Measurements from ENCODE around the gene RUFY4. TPM values are rescaled to one million over a fixed set of nuclear protein-coding genes. Genes with fewer than 3 reads are reported as not detected.

RUFY4 gene, protein sequence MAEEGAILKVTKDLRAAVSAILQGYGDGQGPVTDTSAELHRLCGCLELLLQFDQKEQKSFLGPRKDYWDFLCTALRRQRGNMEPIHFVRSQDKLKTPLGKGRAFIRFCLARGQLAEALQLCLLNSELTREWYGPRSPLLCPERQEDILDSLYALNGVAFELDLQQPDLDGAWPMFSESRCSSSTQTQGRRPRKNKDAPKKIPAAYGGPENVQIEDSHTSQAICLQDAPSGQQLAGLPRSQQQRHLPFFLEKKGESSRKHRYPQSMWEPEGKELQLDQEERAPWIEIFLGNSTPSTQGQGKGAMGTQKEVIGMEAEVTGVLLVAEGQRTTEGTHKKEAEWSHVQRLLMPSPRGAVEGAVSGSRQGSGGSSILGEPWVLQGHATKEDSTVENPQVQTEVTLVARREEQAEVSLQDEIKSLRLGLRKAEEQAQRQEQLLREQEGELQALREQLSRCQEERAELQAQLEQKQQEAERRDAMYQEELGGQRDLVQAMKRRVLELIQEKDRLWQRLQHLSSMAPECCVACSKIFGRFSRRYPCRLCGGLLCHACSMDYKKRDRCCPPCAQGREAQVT
- not detected in 2 replicates for total RNA-seq (2014; rRNA removed; shearing (Covaris generic))
- not detected in 2 replicates for polyA plus RNA-seq (2015; cell fraction: cytosol; rRNA removed)
- polyA plus RNA-seq (2015; cell fraction: nucleus; rRNA removed): not detected in 2 replicates

DNA sequence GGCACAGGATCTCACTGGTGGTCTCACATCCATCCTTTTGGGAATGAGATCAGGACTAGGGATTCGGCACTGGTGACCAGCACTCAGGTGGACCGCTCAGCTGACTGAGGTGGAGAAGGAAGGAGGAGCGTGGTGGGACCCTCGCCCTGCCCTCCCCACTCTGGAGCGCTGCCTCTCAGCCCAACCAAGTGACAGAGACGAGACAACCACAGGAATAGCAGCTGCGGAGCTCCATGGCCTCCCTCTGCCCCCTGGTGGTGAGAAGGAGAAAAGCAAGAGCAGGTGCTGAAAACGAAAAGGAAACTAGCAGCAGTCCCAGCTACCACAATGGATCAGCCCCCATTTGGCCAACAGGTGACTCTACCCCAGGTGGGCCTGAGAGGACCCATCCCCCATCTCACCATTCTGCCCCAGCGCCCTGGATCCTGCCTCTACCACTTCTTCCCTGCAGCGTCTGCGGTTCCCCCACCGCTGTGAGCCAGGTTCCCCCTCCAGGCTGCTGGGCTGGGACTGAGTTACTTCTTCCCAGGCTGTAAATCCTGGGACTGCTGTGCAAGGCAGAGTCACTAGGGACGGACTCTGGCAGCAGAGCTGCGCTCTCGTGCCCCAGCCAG, at the start of gene RUFY4:
TSS of gene RUFY4 (plus strand) at position 533 of the 614 bp plus-strand sequence. CDS start 1,353 bp downstream, outside the sequence.
- DNase-seq (ENCODE audit: low read depth): peak; percentile 80

- no peak for DNase-seq (ENCODE audit: low read depth)
Observed at GRCh38 chr2:218019411-218020060, 49.5 kb upstream of the RUFY4 start.

GRCh38 chr2:218020281-218020680, 48.8 kb upstream of the RUFY4 start:
- DNase-seq (ENCODE audit: low read depth): no peak

DNA sequence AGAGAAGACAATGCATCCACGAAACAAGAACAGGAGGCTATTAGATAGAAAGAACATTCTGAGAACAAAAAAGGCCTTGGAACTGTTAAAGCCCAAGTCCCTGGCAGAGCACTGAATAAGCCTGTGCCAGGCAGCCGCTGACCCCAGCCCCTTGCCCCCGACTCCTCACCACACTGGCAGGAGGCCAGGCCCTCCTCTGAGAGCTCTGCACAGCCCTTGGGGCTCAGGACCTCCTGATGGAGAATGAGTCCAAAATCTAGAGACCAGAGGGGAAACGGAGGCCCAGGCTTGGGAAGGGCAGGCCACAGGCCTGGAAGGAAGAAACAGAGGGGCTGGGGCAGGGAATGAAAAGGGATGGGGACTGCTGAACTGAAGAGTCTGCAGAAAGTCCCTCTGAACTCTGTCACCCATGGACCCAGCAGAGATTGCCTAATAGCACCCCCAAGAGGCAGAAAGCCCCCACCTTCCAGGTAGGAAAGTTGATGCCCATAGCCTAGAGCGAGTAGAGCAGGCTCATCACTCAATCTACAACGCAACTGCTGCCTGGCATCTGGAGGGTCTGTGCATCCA, 48.0 kb upstream of the RUFY4 start:
- no peak for DNase-seq (ENCODE audit: low read depth)

- no peak for DNase-seq (ENCODE audit: low read depth)
Observed at GRCh38 chr2:218021536-218022071, 47.4 kb upstream of the RUFY4 start.

GRCh38 chr2:218022131-218022850, 46.8 kb upstream of the RUFY4 start:
- DNase-seq (ENCODE audit: low read depth): no peak

DNA sequence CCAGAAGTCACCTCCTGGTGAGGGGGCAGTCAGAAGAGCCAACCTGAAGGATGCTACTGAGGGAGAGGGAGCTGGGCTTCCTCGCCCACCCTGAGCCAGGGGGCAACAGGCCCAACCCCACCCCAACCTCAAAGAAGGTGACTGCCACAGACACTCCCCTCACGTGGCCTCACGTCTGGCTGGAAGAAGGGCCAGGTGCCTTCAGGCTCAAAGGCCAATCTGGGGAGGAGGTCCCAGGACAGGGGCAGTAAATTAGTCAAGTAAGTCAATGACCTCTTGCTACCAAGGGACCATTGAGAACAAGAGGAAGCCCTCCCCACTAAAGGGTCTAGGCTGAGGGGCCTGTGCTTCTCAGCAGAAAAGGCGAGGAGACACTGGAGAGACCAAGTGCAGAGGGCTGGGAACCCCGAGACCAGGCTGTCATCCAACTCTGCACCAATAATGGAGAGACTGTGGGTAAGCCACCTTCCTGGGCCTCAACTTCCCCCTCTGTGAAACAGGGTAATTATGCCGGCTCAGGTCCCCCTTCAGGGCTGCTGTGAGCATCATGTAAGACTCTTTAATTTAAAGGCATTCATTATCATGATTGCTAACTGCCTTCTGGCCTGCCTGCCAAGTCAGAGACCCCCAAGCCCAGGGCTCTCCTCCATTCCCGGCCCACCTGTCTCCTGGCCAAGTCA, 46.1 kb upstream of the RUFY4 start:
- DNase-seq (ENCODE audit: low read depth): no peak

- DNase-seq (ENCODE audit: low read depth): no peak
Observed at GRCh38 chr2:218023636-218024035, 45.4 kb upstream of the RUFY4 start.

- no peak for DNase-seq (ENCODE audit: low read depth)
Observed at GRCh38 chr2:218024336-218024735, 44.7 kb upstream of the RUFY4 start.

GRCh38 chr2:218024871-218025270, 44.2 kb upstream of the RUFY4 start:
- no peak for DNase-seq (ENCODE audit: low read depth)

DNA sequence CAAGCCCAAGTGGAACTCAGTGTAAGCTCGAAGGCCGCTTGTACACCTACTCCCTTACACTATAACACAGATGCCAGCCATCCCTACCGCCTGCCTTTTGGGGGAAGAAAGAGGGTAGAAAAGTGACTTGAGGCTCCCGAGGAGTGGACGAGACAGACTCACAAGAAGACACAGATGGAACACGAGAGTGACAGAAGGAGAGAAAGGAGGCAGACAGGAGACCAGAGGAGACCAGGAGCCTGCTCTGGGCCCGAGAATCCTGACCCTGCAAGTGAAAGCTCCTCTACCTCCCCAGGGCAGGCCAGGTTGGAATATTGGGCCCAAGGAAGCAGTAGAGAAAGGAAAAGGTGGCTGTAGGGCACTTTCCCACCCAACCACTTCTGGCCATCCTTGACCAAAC, 42.8 kb upstream of the RUFY4 start:
- no peak for DNase-seq (ENCODE audit: low read depth)

DNA sequence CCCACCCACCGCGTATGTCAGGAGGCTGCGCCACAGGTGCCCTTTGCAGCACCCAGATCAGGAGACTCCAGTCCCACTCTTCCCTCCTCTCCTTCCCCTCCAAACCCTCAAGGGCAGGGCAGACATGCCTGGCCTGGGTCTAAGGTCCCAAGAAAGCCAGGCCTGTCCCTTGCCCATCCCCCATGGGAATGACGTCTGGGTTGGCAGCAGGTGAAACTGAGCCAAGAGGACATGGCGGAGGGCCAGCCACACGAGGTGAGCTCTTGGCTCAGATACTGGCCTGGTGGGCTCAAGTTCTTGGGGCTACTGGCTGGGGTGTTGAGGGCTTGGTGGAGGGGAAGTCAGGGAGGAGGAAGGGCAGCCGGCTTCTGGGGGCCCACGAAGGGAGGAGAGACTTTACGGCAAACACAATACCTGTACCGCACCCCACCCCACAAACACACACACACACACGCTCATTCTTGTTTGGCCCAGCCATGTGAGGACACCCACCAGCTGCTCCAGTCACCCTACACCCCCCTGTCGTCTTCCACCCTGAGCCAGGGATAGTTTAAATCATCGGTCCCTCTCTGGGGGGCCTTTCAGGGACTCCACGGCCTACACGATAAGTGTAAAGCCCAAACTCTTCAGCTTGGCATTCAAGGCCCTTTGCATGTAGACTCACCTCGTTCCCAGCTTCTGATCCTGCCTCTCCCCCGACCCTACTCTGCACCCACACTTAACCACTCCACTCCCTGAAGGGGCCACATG, 42.2 kb upstream of the RUFY4 start:
- DNase-seq (ENCODE audit: low read depth): no peak

- DNase-seq (ENCODE audit: low read depth): no peak
Observed at GRCh38 chr2:218027426-218028188, 41.4 kb upstream of the RUFY4 start.

DNA sequence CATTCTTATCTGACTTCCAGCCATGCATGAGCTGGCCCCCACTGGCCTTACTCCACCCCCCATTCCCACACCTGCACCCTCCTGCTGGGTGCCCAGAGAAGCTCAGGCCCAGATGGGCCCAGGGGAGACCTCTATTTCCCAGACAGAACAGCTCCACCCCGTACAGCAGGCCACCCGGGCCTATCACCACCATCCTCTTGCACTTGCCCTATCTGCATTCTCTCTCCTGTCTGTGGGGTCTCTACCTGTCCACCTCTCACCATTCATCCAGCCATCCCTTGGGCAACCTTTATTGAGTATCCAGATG, 40.9 kb upstream of the RUFY4 start:
- DNase-seq (ENCODE audit: low read depth): no peak

DNA sequence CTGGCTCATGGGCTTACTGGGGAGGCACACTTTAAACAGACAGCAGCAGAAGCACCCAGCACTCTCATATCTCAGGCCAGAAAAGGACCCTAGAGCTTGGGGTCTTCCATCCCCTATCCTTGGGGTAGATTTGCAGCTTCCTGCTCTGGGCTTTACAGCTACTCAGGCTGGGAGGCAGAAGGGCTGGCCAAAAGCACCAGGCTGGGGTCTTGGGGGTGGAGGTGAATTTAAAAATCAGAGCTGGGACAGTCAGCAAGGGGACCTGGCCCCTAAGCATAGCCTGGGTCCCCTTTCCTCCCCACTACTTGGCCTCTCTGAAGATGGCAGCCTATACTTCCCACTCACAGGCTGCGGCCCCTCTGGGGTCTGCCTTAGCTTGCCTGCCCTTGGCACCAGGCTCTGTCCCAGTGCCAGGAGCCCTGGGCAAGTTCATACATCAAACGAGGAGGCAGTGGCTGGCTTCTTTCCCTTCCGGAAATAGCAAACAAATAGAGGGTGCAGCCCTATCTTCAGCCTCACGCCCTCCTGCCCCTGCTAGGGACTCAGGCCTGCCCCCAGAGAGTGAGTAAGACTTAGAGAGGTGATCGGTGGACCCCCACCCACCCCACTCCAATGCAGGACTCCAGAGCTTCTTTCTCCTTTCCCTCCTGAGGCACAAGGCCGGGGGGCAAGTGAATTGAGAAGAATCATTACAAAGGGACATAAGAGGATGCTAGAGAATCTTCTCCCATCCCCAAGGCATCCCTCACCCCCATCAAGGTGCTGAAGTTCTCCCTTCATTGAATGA, 40.3 kb upstream of the RUFY4 start:
- DNase-seq (ENCODE audit: low read depth): no peak

DNA sequence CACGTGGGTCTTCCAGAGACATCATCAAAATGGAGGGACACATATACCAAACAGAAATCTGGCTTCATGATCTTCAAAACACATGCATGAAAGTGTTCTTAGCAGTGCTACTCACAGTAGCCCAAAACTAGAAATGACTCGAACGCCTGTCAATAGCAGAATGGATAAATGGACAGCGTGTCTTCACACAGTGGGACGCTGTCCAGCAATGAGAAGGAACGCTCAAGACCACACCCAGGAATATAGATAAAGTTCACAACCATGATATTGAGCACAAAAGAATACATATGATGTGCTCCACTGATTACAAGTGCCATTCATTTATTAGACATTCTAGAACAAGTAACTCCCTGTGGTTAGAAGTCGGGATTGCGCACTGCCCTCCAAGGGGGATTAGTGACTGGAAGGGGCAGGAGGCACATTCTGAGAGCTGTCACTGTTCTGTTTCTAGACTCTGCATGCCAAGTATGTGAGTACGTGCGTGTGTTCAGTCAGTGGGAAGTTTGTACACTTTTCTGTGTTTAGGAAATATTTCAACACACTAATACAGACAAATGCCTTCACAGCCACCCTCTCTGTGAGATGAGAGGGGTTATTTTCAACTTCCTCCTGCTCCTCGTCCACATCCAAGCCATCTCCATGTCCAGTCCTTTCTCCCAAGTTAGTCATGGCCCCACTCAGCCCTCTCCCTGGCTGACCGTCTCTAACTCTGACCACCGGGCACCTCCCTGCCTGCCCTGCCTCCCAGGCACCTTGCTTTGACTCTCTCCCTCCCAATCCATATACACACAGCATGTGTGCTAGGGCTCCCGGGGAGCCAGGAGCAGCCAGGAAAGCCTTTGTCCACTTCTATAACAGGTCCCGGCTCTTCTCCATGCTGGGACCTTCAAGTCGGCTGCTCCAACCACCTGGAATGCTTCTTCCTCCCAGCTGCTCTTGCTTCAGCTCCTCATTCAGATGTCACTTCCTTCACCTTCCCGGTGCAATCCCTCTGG, 39.4 kb upstream of the RUFY4 start:
- no peak for DNase-seq (ENCODE audit: low read depth)

Measured in HT1080 (cell line).